ENCODE results near the gene MTAP. TPM values are rescaled to one million over a fixed set of nuclear protein-coding genes. Genes with fewer than 3 reads are reported as not detected.

MTAP gene
- total RNA-seq (2014; rRNA removed; shearing (Covaris generic)), result 5.9 and 20.3 TPM in 2 replicates

GRCh38 chr9:21802418-21803000 is at the start of gene MTAP:
Gene MTAP (plus strand): TSS chr9:21802636. CDS start chr9:21802749, 113 bp downstream.
- H3K27ac ChIP-seq, result peak within 1 kb of the TSS; percentile 60
- no peaks in the 10 kb centered on the region for H3K27me3 ChIP-seq (replicated peaks)
- H3K4me1 ChIP-seq (replicated peaks), result peaks cover 4% of the 10 kb centered on the region; the same call in 1 of the 2 replicates
- DNase-seq (ENCODE audit: low read depth in 1 of 2, low spot score in 2 of 2), result peak; percentile 82 to 84
- H3K9me3 ChIP-seq (replicated peaks), result no peaks in the 10 kb centered on the region
- H3K4me3 ChIP-seq, result peak within 1 kb of the TSS; percentile 77
- H3K36me3 ChIP-seq, result peaks cover 8% of the 10 kb centered on the region

GRCh38 chr9:21753523-21753922 is 48.9 kb upstream of the MTAP start:
- H3K27me3 ChIP-seq (replicated peaks), result no peaks in the 10 kb centered on the region
- H3K9me3 ChIP-seq (replicated peaks), result no peaks in the 10 kb centered on the region
- DNase-seq (ENCODE audit: low read depth in 1 of 2, low spot score in 2 of 2), result no peak
- no peaks in the 10 kb centered on the region for H3K36me3 ChIP-seq
- H3K4me1 ChIP-seq (replicated peaks), result no peaks in the 10 kb centered on the region
- H3K27ac ChIP-seq, result no peak overlapping the region
- H3K4me3 ChIP-seq, result no peak overlapping the region

- Histone ChIP-seq H3K27ac (no peak overlapping the region), H3K4me1 (replicated peaks) (no peaks in the 10 kb centered on the region), H3K9me3 (replicated peaks) (no peaks in the 10 kb centered on the region), H3K4me3 (no peak overlapping the region), H3K27me3 (replicated peaks) (no peaks in the 10 kb centered on the region), H3K36me3 (no peaks in the 10 kb centered on the region)
- DNase-seq (ENCODE audit: low read depth in 1 of 2, low spot score in 2 of 2), result no peak
Observed at GRCh38 chr9:21754741-21755140, 47.7 kb upstream of the MTAP start.

- no peaks in the 10 kb centered on the region for H3K4me1 ChIP-seq (replicated peaks)
Observed at GRCh38 chr9:21758540-21758939, 43.9 kb upstream of the MTAP start.

GRCh38 chr9:21761309-21761901 is 41.0 kb upstream of the MTAP start:
- H3K27me3 ChIP-seq (replicated peaks), result no peaks in the 10 kb centered on the region
- DNase-seq (ENCODE audit: low read depth in 1 of 2, low spot score in 2 of 2), result no peak
- H3K4me3 ChIP-seq, result no peak overlapping the region
- no peak overlapping the region for H3K27ac ChIP-seq
- no peaks in the 10 kb centered on the region for H3K36me3 ChIP-seq
- H3K9me3 ChIP-seq (replicated peaks), result no peaks in the 10 kb centered on the region
- H3K4me1 ChIP-seq (replicated peaks), result no peaks in the 10 kb centered on the region

More at GRCh38 chr9:21758540-21758939, 43.9 kb upstream of the MTAP start:
- Histone ChIP-seq H3K36me3 (no peaks in the 10 kb centered on the region), H3K4me3 (no peak overlapping the region), H3K9me3 (replicated peaks) (no peaks in the 10 kb centered on the region), H3K27me3 (replicated peaks) (no peaks in the 10 kb centered on the region), H3K27ac (no peak overlapping the region)
- DNase-seq (ENCODE audit: low read depth in 1 of 2, low spot score in 2 of 2), result no peak

- Histone ChIP-seq H3K4me1 (replicated peaks) (no peaks in the 10 kb centered on the region), H3K27me3 (replicated peaks) (no peaks in the 10 kb centered on the region), H3K27ac (no peak overlapping the region), H3K4me3 (no peak overlapping the region), H3K9me3 (replicated peaks) (no peaks in the 10 kb centered on the region), H3K36me3 (no peaks in the 10 kb centered on the region)
- DNase-seq (ENCODE audit: low read depth in 1 of 2, low spot score in 2 of 2), result no peak
Observed at GRCh38 chr9:21762064-21762463, 40.4 kb upstream of the MTAP start.

- H3K27ac ChIP-seq, result no peak overlapping the region
- H3K9me3 ChIP-seq (replicated peaks), result no peaks in the 10 kb centered on the region
- no peaks in the 10 kb centered on the region for H3K36me3 ChIP-seq
- no peak for DNase-seq (ENCODE audit: low read depth in 1 of 2, low spot score in 2 of 2)
- H3K27me3 ChIP-seq (replicated peaks), result no peaks in the 10 kb centered on the region
- H3K4me3 ChIP-seq, result no peak overlapping the region
- H3K4me1 ChIP-seq (replicated peaks), result no peaks in the 10 kb centered on the region
Observed at GRCh38 chr9:21764846-21765245, 37.6 kb upstream of the MTAP start.

- H3K27me3 ChIP-seq (replicated peaks), result no peaks in the 10 kb centered on the region
- no peak for DNase-seq (ENCODE audit: low read depth in 1 of 2, low spot score in 2 of 2)
- H3K27ac ChIP-seq, result no peak overlapping the region
- no peak overlapping the region for H3K4me3 ChIP-seq
- H3K9me3 ChIP-seq (replicated peaks), result no peaks in the 10 kb centered on the region
- H3K36me3 ChIP-seq, result no peaks in the 10 kb centered on the region
- peaks cover 2% of the 10 kb centered on the region for H3K4me1 ChIP-seq (replicated peaks)
Observed at GRCh38 chr9:21766096-21766495, 36.3 kb upstream of the MTAP start.

GRCh38 chr9:21770871-21771560 is 31.4 kb upstream of the MTAP start:
- no peaks in the 10 kb centered on the region for H3K9me3 ChIP-seq (replicated peaks)
- H3K4me3 ChIP-seq, result no peak overlapping the region
- H3K36me3 ChIP-seq, result no peaks in the 10 kb centered on the region
- no peak overlapping the region for H3K27ac ChIP-seq
- DNase-seq (ENCODE audit: low read depth in 1 of 2, low spot score in 2 of 2), result no peak
- H3K4me1 ChIP-seq (replicated peaks), result peaks cover 4% of the 10 kb centered on the region
- no peaks in the 10 kb centered on the region for H3K27me3 ChIP-seq (replicated peaks)

GRCh38 chr9:21777701-21778100 is 24.7 kb upstream of the MTAP start:
- Histone ChIP-seq H3K4me1 (replicated peaks) (peaks cover 12% of the 10 kb centered on the region), H3K36me3 (no peaks in the 10 kb centered on the region), H3K27me3 (replicated peaks) (no peaks in the 10 kb centered on the region), H3K4me3 (no peak overlapping the region), H3K9me3 (replicated peaks) (no peaks in the 10 kb centered on the region), H3K27ac (no peak overlapping the region)
- no peak for DNase-seq (ENCODE audit: low read depth in 1 of 2, low spot score in 2 of 2)

GRCh38 chr9:21778304-21778703 is 24.1 kb upstream of the MTAP start:
- H3K4me3 ChIP-seq, result no peak overlapping the region
- H3K27me3 ChIP-seq (replicated peaks), result no peaks in the 10 kb centered on the region
- H3K27ac ChIP-seq, result no peak overlapping the region
- H3K4me1 ChIP-seq (replicated peaks), result peaks cover 12% of the 10 kb centered on the region
- no peaks in the 10 kb centered on the region for H3K36me3 ChIP-seq
- no peaks in the 10 kb centered on the region for H3K9me3 ChIP-seq (replicated peaks)
- no peak for DNase-seq (ENCODE audit: low read depth in 1 of 2, low spot score in 2 of 2)

GRCh38 chr9:21779397-21779796 is 23.0 kb upstream of the MTAP start:
- no peak overlapping the region for H3K27ac ChIP-seq
- H3K9me3 ChIP-seq (replicated peaks), result no peaks in the 10 kb centered on the region
- no peak for DNase-seq (ENCODE audit: low read depth in 1 of 2, low spot score in 2 of 2)
- H3K27me3 ChIP-seq (replicated peaks), result no peaks in the 10 kb centered on the region
- peaks cover 12% of the 10 kb centered on the region for H3K4me1 ChIP-seq (replicated peaks)
- H3K4me3 ChIP-seq, result no peak overlapping the region
- no peaks in the 10 kb centered on the region for H3K36me3 ChIP-seq

GRCh38 chr9:21781656-21782055 is 20.8 kb upstream of the MTAP start:
- Histone ChIP-seq H3K9me3 (replicated peaks) (no peaks in the 10 kb centered on the region), H3K27ac (no peak overlapping the region), H3K4me3 (no peak overlapping the region), H3K36me3 (no peaks in the 10 kb centered on the region), H3K4me1 (replicated peaks) (peaks cover 12% of the 10 kb centered on the region), H3K27me3 (replicated peaks) (no peaks in the 10 kb centered on the region)
- no peak for DNase-seq (ENCODE audit: low read depth in 1 of 2, low spot score in 2 of 2)

GRCh38 chr9:21782205-21782604 is 20.2 kb upstream of the MTAP start:
- Histone ChIP-seq H3K4me1 (replicated peaks) (peaks cover 12% of the 10 kb centered on the region), H3K27ac (no peak overlapping the region), H3K27me3 (replicated peaks) (no peaks in the 10 kb centered on the region), H3K4me3 (no peak overlapping the region), H3K36me3 (no peaks in the 10 kb centered on the region), H3K9me3 (replicated peaks) (no peaks in the 10 kb centered on the region)
- no peak for DNase-seq (ENCODE audit: low read depth in 1 of 2, low spot score in 2 of 2)
